Lung (tissue), 12 donors: ENCODE measurements around the gene C5orf24. TPM values are rescaled to one million over a fixed set of nuclear protein-coding genes. Genes with fewer than 3 reads are reported as not detected.

Source experiments
- ATAC-seq: fragments of 200-7000 bp; cut with Tn5 transposase; one replicate; pipeline ENCODE4 v1.9.1; 2020; ENCODE audit warnings: moderate number of reproducible peaks; ENCODE audit not compliant: insufficient read depth, low FRiP score
- DNase-seq, 3 donors: peaks; one replicate each; pipeline ENCODE4 v3.0.0-alpha.2; 2013 to 2017
- H3K27ac ChIP-seq, 2 donors: one replicate each; pipeline ENCODE4 v1.5.1; 2013; ENCODE audit warnings: mild to moderate bottlenecking in 2 of 2, moderate library complexity in 2 of 2, control low read depth in 1 of 2, inconsistent platforms in 1 of 2, low read depth in 1 of 2, low read length in 1 of 2
- H3K27me3 ChIP-seq, 3 donors: one replicate each; pipeline ENCODE4 v1.5.1; 2013; ENCODE audit warnings: low read length in 2 of 3; ENCODE audit not compliant: control insufficient read depth in 3 of 3, insufficient read depth in 3 of 3
- H3K36me3 ChIP-seq, 4 donors: one replicate each; pipeline ENCODE4 v1.5.1; 2013; ENCODE audit warnings: low read length in 4 of 4, mild to moderate bottlenecking in 1 of 4, moderate library complexity in 1 of 4; ENCODE audit not compliant: control insufficient read depth in 4 of 4, insufficient read depth in 4 of 4
- H3K4me1 ChIP-seq, 5 donors: one replicate each; pipeline ENCODE4 v1.5.1; 2013; ENCODE audit warnings: low read length in 5 of 5, mild to moderate bottlenecking in 2 of 5, moderate library complexity in 1 of 5; ENCODE audit not compliant: control insufficient read depth in 5 of 5, insufficient read depth in 5 of 5
- H3K4me3 ChIP-seq: one replicate; pipeline ENCODE4 v1.5.1; 2013; ENCODE audit warnings: mild to moderate bottlenecking, control low read depth, moderate library complexity
- H3K9ac ChIP-seq, 2 donors: one replicate each; pipeline ENCODE4 v1.5.1; 2013; ENCODE audit warnings: low read length in 2 of 2, control low read depth in 1 of 2; ENCODE audit not compliant: insufficient read depth in 1 of 2
- H3K9me3 ChIP-seq, 4 donors: one replicate each; pipeline ENCODE4 v1.5.1; 2013; ENCODE audit warnings: low read length in 3 of 4, mild to moderate bottlenecking in 1 of 4, moderate library complexity in 1 of 4; ENCODE audit not compliant: control insufficient read depth in 4 of 4, insufficient read depth in 3 of 4
- WGBS, 2 donors: extraction: QIAGEN DNeasy Blood & Tissue Kit; methylation state at CpG; one replicate each; pipeline ENCODE4 v1.1.7; 2013; 5-methylcytosine and 5-hydroxymethylcytosine counted together
- polyA plus RNA-seq, 2 donors: library from polyadenylated mRNA; stranded (reverse); fragments of 200-250 nt; gene quantifications; one replicate each; pipeline ENCODE4 v1.2.1, GENCODE V29; 2013
- total RNA-seq, 2 donors: library from RNA; depleted of rRNA in 1 of 2; stranded (reverse); fragments of >200 nt in 1 of 2; gene quantifications; one replicate each; pipeline ENCODE4 v1.2.1, GENCODE V29; 2014 to 2021
- TF ChIP-seq, protein P1 (sequence below): IDR thresholded peaks from 2 replicates; pipeline ENCODE4 v1.5.1; 2012; ENCODE audit warnings: mild to moderate bottlenecking; ENCODE audit errors: control extremely low read depth, extremely low read depth
- donor health status: control.
- donor health status: control.
- donor health status: Bipolar disorder and iron deficiency.
- donor health status: healthy.
- donor health status: DM: yes; HTN: yes; CAD: no.

The C5orf24 gene
- total and polyA plus RNA-seq, 4 donors = 19.6 to 68.8 (median 29.7) TPM

DNA sequence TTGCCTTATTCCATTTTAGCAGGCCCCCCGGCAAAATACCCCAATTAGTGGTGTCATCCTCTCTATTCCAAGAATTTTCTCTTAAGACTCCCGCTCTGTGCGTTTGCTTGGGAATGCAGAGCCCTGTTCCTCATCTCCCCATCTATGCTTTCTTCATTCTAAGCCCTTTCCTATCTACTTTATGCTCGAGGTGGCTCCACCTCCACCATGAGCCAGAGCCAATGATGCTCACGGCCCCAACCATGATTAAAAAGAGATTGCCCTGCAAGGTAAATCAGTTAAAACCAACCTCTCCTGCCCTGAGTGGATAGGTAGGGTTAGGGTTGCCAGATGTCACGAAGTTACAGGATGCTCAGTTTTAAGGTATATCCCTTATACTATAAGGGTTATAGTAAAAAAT, 27.7 kb downstream of the C5orf24 start:
- TF ChIP-seq, protein P1, sequence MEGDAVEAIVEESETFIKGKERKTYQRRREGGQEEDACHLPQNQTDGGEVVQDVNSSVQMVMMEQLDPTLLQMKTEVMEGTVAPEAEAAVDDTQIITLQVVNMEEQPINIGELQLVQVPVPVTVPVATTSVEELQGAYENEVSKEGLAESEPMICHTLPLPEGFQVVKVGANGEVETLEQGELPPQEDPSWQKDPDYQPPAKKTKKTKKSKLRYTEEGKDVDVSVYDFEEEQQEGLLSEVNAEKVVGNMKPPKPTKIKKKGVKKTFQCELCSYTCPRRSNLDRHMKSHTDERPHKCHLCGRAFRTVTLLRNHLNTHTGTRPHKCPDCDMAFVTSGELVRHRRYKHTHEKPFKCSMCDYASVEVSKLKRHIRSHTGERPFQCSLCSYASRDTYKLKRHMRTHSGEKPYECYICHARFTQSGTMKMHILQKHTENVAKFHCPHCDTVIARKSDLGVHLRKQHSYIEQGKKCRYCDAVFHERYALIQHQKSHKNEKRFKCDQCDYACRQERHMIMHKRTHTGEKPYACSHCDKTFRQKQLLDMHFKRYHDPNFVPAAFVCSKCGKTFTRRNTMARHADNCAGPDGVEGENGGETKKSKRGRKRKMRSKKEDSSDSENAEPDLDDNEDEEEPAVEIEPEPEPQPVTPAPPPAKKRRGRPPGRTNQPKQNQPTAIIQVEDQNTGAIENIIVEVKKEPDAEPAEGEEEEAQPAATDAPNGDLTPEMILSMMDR = no peak
- DNase-seq = no peak
- Histone ChIP-seq H3K4me3 (no peak overlapping the region), H3K4me1 (peaks cover 0 to 6% (median 0%) of the 10 kb centered on the region in 5 donors), H3K36me3 (peaks cover 0 to 2% (median 0%) of the 10 kb centered on the region in 4 donors), H3K27me3 (no peaks in the 10 kb centered on the region), H3K27ac (peak overlapping the region in 1 of 2 donors; percentile 85), H3K9me3 (no peaks in the 10 kb centered on the region), H3K9ac (no peak overlapping the region)
- no peak for ATAC-seq
- 87 to 90% methylated on average over 6 of the region's 6 CpGs for WGBS, 2 donors

DNA sequence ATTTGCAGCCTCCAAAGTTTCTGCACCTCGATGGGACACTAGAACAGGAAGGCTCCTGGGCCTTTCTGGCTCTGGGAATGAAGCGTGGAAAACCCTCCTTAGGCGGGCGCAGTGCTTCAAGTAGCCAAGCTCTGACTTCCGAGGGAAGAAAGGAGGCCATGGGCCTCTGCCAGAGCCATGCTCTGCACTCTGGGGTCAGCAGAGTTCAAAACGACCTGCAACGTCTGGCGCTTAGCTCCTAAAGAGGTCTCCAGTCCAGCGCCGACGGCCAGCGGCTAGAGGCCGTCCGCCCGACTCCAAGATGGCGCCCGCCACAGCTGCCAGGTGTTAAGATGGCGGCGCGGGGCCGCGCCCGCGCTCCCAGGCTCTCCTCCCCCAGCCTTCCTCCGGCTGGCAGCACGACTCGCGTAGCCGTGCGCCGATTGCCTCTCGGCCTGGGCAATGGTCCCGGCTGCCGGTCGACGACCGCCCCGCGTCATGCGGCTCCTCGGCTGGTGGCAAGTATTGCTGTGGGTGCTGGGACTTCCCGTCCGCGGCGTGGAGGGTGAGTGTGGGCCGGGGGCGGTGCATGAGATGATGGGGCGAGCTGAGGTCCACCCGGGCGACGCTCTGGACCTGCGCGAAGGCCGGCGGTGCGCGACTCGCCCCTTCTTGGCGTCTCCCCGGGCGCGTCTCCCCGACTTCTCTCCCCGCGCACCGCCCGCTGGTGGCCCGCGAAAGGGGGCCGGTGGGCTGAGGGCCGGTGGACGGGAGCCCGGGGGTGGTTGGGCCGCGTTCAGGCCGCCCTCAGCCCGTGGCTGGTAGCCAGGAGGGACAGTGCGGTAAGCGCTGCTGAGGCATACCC, 28.4 kb downstream of the C5orf24 start, which contains the start of gene TXNDC15:
TSS of gene TXNDC15 (plus strand) at position 385 of the 844 bp plus-strand sequence. CDS start at position 442, 57 bp downstream.
- Histone ChIP-seq H3K9ac (peak within 1 kb of the TSS; percentile 51 to 89), H3K36me3 (peaks cover 0 to 2% (median 0%) of the 10 kb centered on the region in 4 donors), H3K27ac (peak within 1 kb of the TSS; percentile 85 to 98), H3K9me3 (no peaks in the 10 kb centered on the region), H3K27me3 (no peaks in the 10 kb centered on the region), H3K4me3 (peak within 1 kb of the TSS; percentile 87), H3K4me1 (peaks cover 0 to 6% (median 0%) of the 10 kb centered on the region in 5 donors)
- WGBS, 2 donors = 2 to 3% methylated on average over 76 to 79 of the region's 79 CpGs
- DNase-seq = peak; percentile 91 to 95 (median 91)
- TF ChIP-seq, protein P1 = no peak
- ATAC-seq = peak; percentile 96

DNA sequence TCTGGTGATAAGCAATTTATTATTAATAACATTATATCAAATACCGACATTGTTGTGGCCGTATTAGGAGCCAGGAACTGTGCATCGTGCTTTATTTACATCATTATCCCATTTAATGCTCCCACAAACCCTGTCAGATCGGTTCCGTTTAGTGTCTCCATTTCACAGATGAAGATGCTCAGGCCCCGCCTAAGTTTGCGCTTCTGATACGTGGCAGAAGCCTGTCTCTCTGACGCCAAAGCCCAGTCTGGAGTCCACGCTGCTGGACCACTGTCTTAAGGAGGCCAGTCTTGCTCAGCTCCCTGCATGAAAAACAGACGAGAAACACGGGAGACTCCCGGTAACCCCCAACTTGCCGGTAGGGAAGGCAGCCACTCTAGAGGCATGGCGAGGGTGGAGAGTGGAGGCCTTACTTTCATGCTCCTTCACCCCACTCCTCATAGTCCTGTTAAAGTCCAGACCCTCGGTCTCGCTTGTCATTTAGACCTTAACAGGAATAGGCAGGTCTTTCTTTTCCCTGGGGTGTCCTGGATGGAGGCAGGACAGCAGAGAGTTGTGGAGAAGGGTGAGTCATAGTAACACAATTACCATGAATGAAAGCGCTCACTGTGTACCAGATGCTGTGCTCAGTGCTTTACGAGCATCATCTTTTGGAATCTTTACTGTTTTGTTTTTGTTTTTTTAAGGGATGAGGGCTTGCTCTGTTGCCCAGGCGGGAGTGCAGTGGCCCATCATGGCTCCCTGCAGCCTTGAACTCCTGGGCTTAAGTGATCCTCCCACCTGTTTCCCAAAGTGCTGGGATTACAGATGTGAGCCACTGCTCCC, 29.3 kb downstream of the C5orf24 start:
- Histone ChIP-seq H3K4me1 (peaks cover 0 to 6% (median 0%) of the 10 kb centered on the region in 5 donors), H3K9me3 (no peaks in the 10 kb centered on the region), H3K27me3 (no peaks in the 10 kb centered on the region), H3K9ac (peak overlapping the region; percentile 51 to 89), H3K36me3 (peaks cover 0 to 2% (median 1%) of the 10 kb centered on the region in 4 donors), H3K27ac (peak overlapping the region; percentile 85 to 98), H3K4me3 (peak overlapping the region; percentile 87)
- ATAC-seq (peak; percentile 65), DNase-seq (peak; percentile 62 to 77 (median 72))
- WGBS, 2 donors = 12 to 22% methylated on average over 20 of the region's 20 CpGs
- TF ChIP-seq, protein P1 = no peak
